NB4 (cell line): ENCODE results near the gene SOX8.

Experiments
- DNase-seq: peaks from one replicate; pipeline ENCODE4 v3.0.0; 2010; ENCODE audit warnings: low read depth
- H3K4me3 ChIP-seq: one replicate; pipeline ENCODE4 v1.5.1; 2011; ENCODE audit warnings: mild to moderate bottlenecking, low read depth, low read length, moderate library complexity
- CTCF ChIP-seq: IDR thresholded peaks from one replicate; pipeline ENCODE4 v1.5.1; 2012; ENCODE audit warnings: low read depth, low read length
- MAX ChIP-seq: IDR thresholded peaks from 2 replicates; pipeline ENCODE4 v1.6.1; 2011; ENCODE audit warnings: low read depth, low read length
- MYC ChIP-seq: IDR thresholded peaks from 2 replicates; pipeline ENCODE4 v1.6.1; 2011; ENCODE audit warnings: low read depth, low read length
- POLR2A ChIP-seq: IDR thresholded peaks from 2 replicates; pipeline ENCODE4 v1.6.1; 2011; ENCODE audit warnings: mild to moderate bottlenecking; ENCODE audit not compliant: insufficient read length; ENCODE audit errors: extremely low read depth

The SOX8 gene

GRCh38 chr16:997440-998051 is 16.0 kb downstream of the SOX8 start:
- TF ChIP-seq MAX (no peak), MYC (no peak), POLR2A (no peak), CTCF (no peak)
- H3K4me3 ChIP-seq, result no peak overlapping the region
- DNase-seq, result peak; percentile 9

- DNase-seq, result no peak
- TF ChIP-seq MAX (no peak), CTCF (no peak), MYC (no peak), POLR2A (no peak)
- no peak overlapping the region for H3K4me3 ChIP-seq
These were observed 16.6 kb downstream of the SOX8 start for GRCh38 chr16:998211-998610.

- DNase-seq, result no peak
- no peak overlapping the region for H3K4me3 ChIP-seq
- TF ChIP-seq MAX (no peak), CTCF (no peak), MYC (no peak), POLR2A (no peak)
These were observed 17.0 kb downstream of the SOX8 start for GRCh38 chr16:998615-999014.

- no peak for TF ChIP-seq MAX
- TF ChIP-seq POLR2A, result no peak
- no peak for TF ChIP-seq CTCF
- no peak for TF ChIP-seq MYC
- DNase-seq, result no peak
- no peak overlapping the region for H3K4me3 ChIP-seq
These were observed 18.1 kb downstream of the SOX8 start for GRCh38 chr16:999677-1000076.

GRCh38 chr16:1000608-1001007 is 19.0 kb downstream of the SOX8 start:
- H3K4me3 ChIP-seq, result no peak overlapping the region
- no peak for DNase-seq
- TF ChIP-seq POLR2A (no peak), MYC (no peak), MAX (no peak), CTCF (no peak)

GRCh38 chr16:1001096-1001495 is 19.5 kb downstream of the SOX8 start:
- TF ChIP-seq POLR2A (no peak), MYC (no peak)
- H3K4me3 ChIP-seq, result no peak overlapping the region

More at GRCh38 chr16:1001096-1001495, 19.5 kb downstream of the SOX8 start:
- DNase-seq, result no peak
